Mucosa of descending colon (tissue), 3 donors: ENCODE measurements around the gene SCFD2. TPM values are rescaled to one million over a fixed set of nuclear protein-coding genes. Genes with fewer than 3 reads are reported as not detected.

Source experiments
- ATAC-seq: fragments of 200-7000 bp; cut with Tn5 transposase; one replicate; pipeline ENCODE4 v1.9.1; 2020; ENCODE audit warnings: mild to moderate bottlenecking, moderate library complexity
- DNase-seq, 3 donors: peaks; one replicate each; pipeline ENCODE4 v3.0.0-alpha.2; 2020
- H3K36me3 ChIP-seq: fragments of 200-600 bp; one replicate; pipeline ENCODE4 v1.8.0; 2021; ENCODE audit warnings: low read depth, mild to moderate bottlenecking
- H3K4me1 ChIP-seq: fragments of 200-600 bp; one replicate; pipeline ENCODE4 v1.8.0; 2021; ENCODE audit warnings: low read depth, mild to moderate bottlenecking
- H3K4me3 ChIP-seq: fragments of 200-600 bp; one replicate; pipeline ENCODE4 v1.8.0; 2021; ENCODE audit warnings: mild to moderate bottlenecking
- H3K9me3 ChIP-seq: fragments of 200-600 bp; one replicate; pipeline ENCODE4 v1.8.0; 2021; ENCODE audit warnings: mild to moderate bottlenecking
- CTCF ChIP-seq: fragments of 200-600 bp; IDR thresholded peaks from one replicate; pipeline ENCODE4 v1.8.0; 2022; ENCODE audit warnings: antibody characterized with exemption, mild to moderate bottlenecking
- intact Hi-C, 2 donors: fragments of 100-400 bp; cut with DNase I in 1 of 2; cut with micrococcal nuclease in 1 of 2; formaldehyde crosslinking; loops; one replicate each; pipeline versions ENCODE4 v1.11.0 to v1.11.1; 2022; cut with DNase I, micrococcal nuclease
- total RNA-seq, 3 donors: library from RNA; stranded (reverse); fragmentation: NEBNext Ultra II Directional in 2 of 3; extraction: Animal tissue kit (Norgen Biotek cat#: 25700) in 2 of 3; gene quantifications; one replicate each; pipeline versions ENCODE4 v1.2.1 to v1.2.4, GENCODE V29; 2021 to 2023
- donor health status: DM: no; HTN: no; CAD: no; lungs with moderate emphysema.
- donor health status: DM: no; HTN: no; CAD: no.
- donor health status: DM: no; HTN: yes; CAD: no.

The SCFD2 gene
- total RNA-seq, 3 donors from 2014 or later, result 11.7 to 17.2 (median 16.0) TPM

DNA sequence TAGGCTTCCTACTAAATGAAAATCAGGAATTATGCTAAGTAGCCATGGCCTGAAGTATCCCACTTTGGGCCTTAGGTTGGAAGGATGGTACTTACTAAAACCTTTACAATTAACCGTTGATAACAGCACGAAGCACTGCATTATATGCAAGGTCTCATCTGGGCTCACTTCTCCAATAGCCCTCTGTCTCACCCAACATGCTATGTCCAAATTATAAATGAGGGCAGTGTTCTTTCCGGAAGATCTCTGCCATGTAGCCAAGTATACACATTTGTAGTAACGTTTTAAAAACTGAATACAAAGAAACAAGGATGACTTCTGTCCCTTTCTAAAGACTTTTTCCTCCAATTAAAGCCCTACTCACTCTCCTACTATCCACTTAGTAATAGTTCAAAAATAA, 51.6 kb downstream of the SCFD2 start:
- no peak for DNase-seq

DNA sequence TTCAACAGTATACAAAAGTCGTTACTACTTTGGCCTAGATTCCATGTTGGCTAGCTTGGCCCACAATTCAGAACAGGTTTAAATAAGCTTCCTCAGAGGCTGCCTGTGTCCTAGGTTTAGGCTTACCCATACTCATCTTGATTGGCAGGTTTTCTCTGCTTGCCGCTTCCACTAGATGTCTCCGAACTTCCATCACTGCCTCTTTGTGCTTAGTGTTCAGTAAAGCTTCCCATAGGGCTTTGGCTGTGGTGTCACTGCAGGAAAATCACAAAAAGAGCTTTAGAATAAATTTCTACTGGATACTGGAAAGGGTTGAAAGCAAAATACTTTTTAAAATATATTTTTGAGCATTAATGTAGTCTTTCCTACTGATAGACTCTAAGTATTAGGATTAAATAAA, 52.4 kb downstream of the SCFD2 start:
- intact Hi-C loops, result no loop called here
- Histone ChIP-seq H3K36me3 (no peaks in the 10 kb centered on the region), H3K4me1 (peaks cover 8% of the 10 kb centered on the region), H3K9me3 (no peaks in the 10 kb centered on the region), H3K4me3 (no peak overlapping the region)
- ATAC-seq (no peak), DNase-seq (no peak)
- TF ChIP-seq CTCF, result no peak

More for the DNA sequence above, 51.6 kb downstream of the SCFD2 start:
- Histone ChIP-seq H3K4me3 (no peak overlapping the region), H3K9me3 (no peaks in the 10 kb centered on the region), H3K36me3 (no peaks in the 10 kb centered on the region), H3K4me1 (peaks cover 8% of the 10 kb centered on the region)
- no peak for ATAC-seq
- intact Hi-C loops, result no loop called here
- no peak for TF ChIP-seq CTCF

GRCh38 chr4:53309321-53310040, 56.4 kb downstream of the SCFD2 start:
- intact Hi-C loops, result no loop called here
- H3K9me3 ChIP-seq, result no peaks in the 10 kb centered on the region
- ATAC-seq (no peak), DNase-seq (no peak)
- no peaks in the 10 kb centered on the region for H3K4me1 ChIP-seq
- no peak overlapping the region for H3K4me3 ChIP-seq
- H3K36me3 ChIP-seq, result no peaks in the 10 kb centered on the region
- no peak for TF ChIP-seq CTCF

DNA sequence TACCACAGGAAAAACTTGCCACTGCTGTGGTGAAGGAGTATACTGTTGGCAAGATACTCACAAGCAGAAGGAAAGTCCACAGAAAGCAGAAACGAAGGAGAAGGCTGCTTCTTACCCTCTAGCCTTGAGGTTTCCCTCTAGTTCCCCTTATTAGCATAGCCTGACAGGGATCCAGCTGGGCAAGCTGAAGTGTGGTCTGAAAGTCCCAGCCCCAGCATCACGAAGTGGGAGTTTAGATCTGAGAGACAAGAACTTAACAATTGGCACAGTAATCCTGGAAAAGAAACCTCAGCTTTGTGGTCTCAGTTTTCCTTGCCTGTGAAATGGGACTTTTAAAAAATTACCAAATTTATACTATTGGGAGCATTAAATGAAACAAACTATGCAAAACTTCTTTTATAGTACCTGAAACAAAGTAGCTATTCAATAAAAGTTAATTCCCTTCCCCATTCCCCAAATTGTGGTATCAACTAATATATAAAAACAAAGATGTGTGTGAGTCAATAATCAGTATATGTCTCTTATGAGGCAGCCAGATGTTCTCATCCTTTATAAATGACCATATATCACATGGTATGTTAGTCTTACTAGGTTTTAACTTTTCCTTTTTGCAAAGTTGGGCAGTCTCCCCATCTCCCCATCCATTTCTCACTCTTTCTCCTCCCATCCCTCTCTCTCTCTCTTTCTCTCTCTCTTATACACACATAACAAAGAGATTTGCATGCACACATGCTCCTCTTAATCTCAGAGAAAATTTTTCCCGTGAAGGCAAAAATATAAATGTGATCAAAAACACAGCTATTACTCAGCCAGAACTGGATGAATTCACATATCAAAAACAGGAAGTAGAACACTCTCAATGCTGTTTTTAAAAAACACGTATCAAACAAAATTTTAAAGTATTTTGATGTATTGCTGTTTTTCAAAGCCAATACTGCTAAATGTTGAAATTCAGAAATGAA, 57.8 kb downstream of the SCFD2 start:
- H3K4me1 ChIP-seq, result no peaks in the 10 kb centered on the region
- no peak for TF ChIP-seq CTCF
- H3K36me3 ChIP-seq, result no peaks in the 10 kb centered on the region
- no peak for ATAC-seq
- intact Hi-C loops, result no loop called here
- no peak for DNase-seq
- H3K9me3 ChIP-seq, result no peaks in the 10 kb centered on the region
- H3K4me3 ChIP-seq, result no peak overlapping the region

- no peak for DNase-seq
- no peak for ATAC-seq
- no peaks in the 10 kb centered on the region for H3K4me1 ChIP-seq
- H3K9me3 ChIP-seq, result no peaks in the 10 kb centered on the region
- H3K36me3 ChIP-seq, result no peaks in the 10 kb centered on the region
- no peak for TF ChIP-seq CTCF
- intact Hi-C loops, result no loop called here
- H3K4me3 ChIP-seq, result no peak overlapping the region
Measured at GRCh38 chr4:53307210-53307609, 58.7 kb downstream of the SCFD2 start.
